IMR-90 (cell line): ENCODE measurements around the gene PYY. TPM values are rescaled to one million over a fixed set of nuclear protein-coding genes. Genes with fewer than 3 reads are reported as not detected.

Source experiments
- ATAC-seq: fragments of 200-7000 bp; cut with Tn5 transposase; 2 replicates; pipeline ENCODE4 v1.9.1; 2020; ENCODE audit warnings: low read depth, mild to moderate bottlenecking, moderate library complexity
- BruUV-seq: library from RNA; stranded (reverse); fragments of 400-500 nt; replicated peaks from 2 replicates; lab custom pipeline; 2021; lab: Mats Ljungman, UMichigan
- CTCF ChIA-PET: fragments of 300-600 bp; formaldehyde crosslinking; extraction: SDS; loops from one replicate; lab custom pipeline; 2021; ENCODE audit warnings: antibody characterized with exemption; lab: Yijun Ruan, JAX
- POLR2A ChIA-PET: fragments of 300-600 bp; sonication (Branson Sonifier 250); formaldehyde crosslinking; loops from one replicate; lab custom pipeline; 2022; ENCODE audit warnings: antibody characterized with exemption; ENCODE audit not compliant: unreplicated experiment; lab: Charles Lee
- DNase-seq: peaks from one replicate; pipeline ENCODE4 v3.0.0; 2013
- H2AFZ ChIP-seq: replicated peaks from 2 replicates; pipeline ENCODE3; 2013; ENCODE audit warnings: low read length, mild to moderate bottlenecking; ENCODE audit not compliant: poor library complexity
- H2AK5ac ChIP-seq: 2 replicates; pipeline ENCODE4 v1.6.1; 2013; ENCODE audit warnings: low read depth, low read length, inconsistent platforms
- H2AK9ac ChIP-seq: replicated peaks from 2 replicates; pipeline ENCODE3; 2013; ENCODE audit warnings: mild to moderate bottlenecking, low read depth, low read length, moderate library complexity; ENCODE audit not compliant: poor library complexity
- H2BK120ac ChIP-seq: 2 replicates; pipeline ENCODE4 v1.6.1; 2013; ENCODE audit warnings: low read depth, low read length, inconsistent platforms
- H2BK15ac ChIP-seq: 3 replicates; pipeline ENCODE4 v1.6.1; 2013; ENCODE audit warnings: low read depth, low read length, inconsistent platforms
- H2BK20ac ChIP-seq: 2 replicates; pipeline ENCODE4 v1.6.1; 2013; ENCODE audit warnings: low read depth, mild to moderate bottlenecking, inconsistent platforms, low read length, moderate library complexity
- H2BK5ac ChIP-seq: 2 replicates; pipeline ENCODE4 v1.6.1; 2013; ENCODE audit warnings: mild to moderate bottlenecking, low read depth, low read length, inconsistent platforms; ENCODE audit not compliant: poor library complexity, severe bottlenecking
- H3K14ac ChIP-seq: replicated peaks from 2 replicates; pipeline ENCODE4 v1.6.1; 2013; ENCODE audit warnings: low read depth, low read length, inconsistent platforms
- H3K18ac ChIP-seq: 2 replicates; pipeline ENCODE4 v1.6.1; 2013; ENCODE audit warnings: low read depth, low read length, control low read depth
- H3K23ac ChIP-seq: 2 replicates; pipeline ENCODE4 v1.6.1; 2013; ENCODE audit warnings: low read depth, low read length, inconsistent platforms
- H3K27ac ChIP-seq: 2 replicates; pipeline ENCODE4 v1.5.1; 2013; ENCODE audit warnings: mild to moderate bottlenecking, control low read depth, low read length; ENCODE audit not compliant: insufficient read depth
- H3K27me3 ChIP-seq: 2 replicates; pipeline ENCODE4 v1.6.1; 2013; ENCODE audit warnings: low read length; ENCODE audit not compliant: control insufficient read depth, insufficient read depth
- H3K36me3 ChIP-seq: 2 replicates; pipeline ENCODE4 v1.6.1; 2013; ENCODE audit warnings: low read length, mixed read lengths; ENCODE audit not compliant: control insufficient read depth, insufficient read depth
- H3K4ac ChIP-seq: 2 replicates; pipeline ENCODE4 v1.6.1; 2013; ENCODE audit warnings: low read depth, low read length, inconsistent platforms
- H3K4me1 ChIP-seq: 2 replicates; pipeline ENCODE4 v1.6.1; 2013; ENCODE audit warnings: low read length, mixed read lengths; ENCODE audit not compliant: control insufficient read depth, insufficient read depth
- H3K4me2 ChIP-seq: 2 replicates; pipeline ENCODE4 v1.6.1; 2013; ENCODE audit warnings: low read depth, mild to moderate bottlenecking, control low read depth, low read length, moderate library complexity
- H3K4me3 ChIP-seq: 2 replicates; pipeline ENCODE4 v1.5.1; 2013; ENCODE audit warnings: low read depth, mild to moderate bottlenecking, control low read depth, low read length, moderate library complexity; ENCODE audit not compliant: insufficient read depth
- H3K56ac ChIP-seq: 2 replicates; pipeline ENCODE4 v1.6.1; 2013; ENCODE audit warnings: low read length, inconsistent platforms; ENCODE audit not compliant: insufficient read depth; ENCODE audit errors: extremely low read depth
- H3K79me1 ChIP-seq, 2 experiments: 2 replicates each; pipeline ENCODE4 v1.6.1; 2013; ENCODE audit warnings: low read length in 2 of 2, inconsistent platforms in 1 of 2, low read depth in 1 of 2
- H3K9ac ChIP-seq: 2 replicates; pipeline ENCODE4 v1.6.1; 2013; ENCODE audit warnings: low read depth, low read length, control low read depth
- H3K9me1 ChIP-seq: 2 replicates; pipeline ENCODE4 v1.6.1; 2013; ENCODE audit warnings: low read length, inconsistent platforms; ENCODE audit not compliant: insufficient read depth
- H3K9me3 ChIP-seq: 2 replicates; pipeline ENCODE4 v1.6.1; 2013; ENCODE audit warnings: low read length; ENCODE audit not compliant: control insufficient read depth, insufficient read depth
- H4K20me1 ChIP-seq: 2 replicates; pipeline ENCODE4 v1.6.1; 2013; ENCODE audit warnings: low read length, inconsistent platforms; ENCODE audit not compliant: insufficient read depth
- H4K5ac ChIP-seq: 2 replicates; pipeline ENCODE4 v1.6.1; 2013; ENCODE audit warnings: mild to moderate bottlenecking, low read depth, low read length, control low read depth
- H4K8ac ChIP-seq, 2 experiments: 2 replicates each; pipeline ENCODE4 v1.6.1; 2013; ENCODE audit warnings: low read depth in 2 of 2, low read length in 2 of 2, control low read depth in 1 of 2, inconsistent platforms in 1 of 2
- H4K91ac ChIP-seq: 2 replicates; pipeline ENCODE4 v1.6.1; 2013; ENCODE audit warnings: low read depth, low read length, inconsistent platforms; ENCODE audit not compliant: insufficient read depth
- BHLHE40 ChIP-seq: fragments of 150-350 bp; IDR thresholded peaks from 2 replicates; pipeline ENCODE4 v1.6.1; 2016; ENCODE audit warnings: mild to moderate bottlenecking, low read depth, low read length
- CEBPB ChIP-seq: IDR thresholded peaks from 2 replicates; pipeline ENCODE4 v1.6.1; 2012; ENCODE audit warnings: low read depth, low read length, improper control_type of control experiment
- CHD1 ChIP-seq: IDR thresholded peaks from 2 replicates; pipeline ENCODE4 v1.6.1; 2012; ENCODE audit warnings: low read depth, low read length, improper control_type of control experiment
- ELK1 ChIP-seq: fragments of 150-350 bp; IDR thresholded peaks from 2 replicates; pipeline ENCODE4 v1.6.1; 2016; ENCODE audit warnings: low read depth, mild to moderate bottlenecking, low read length, moderate library complexity, borderline replicate concordance
- FOS ChIP-seq: fragments of 150-350 bp; IDR thresholded peaks from 2 replicates; pipeline ENCODE4 v1.6.1; 2016; ENCODE audit warnings: low read depth, low read length
- MAFK ChIP-seq: IDR thresholded peaks from 2 replicates; pipeline ENCODE4 v1.6.1; 2012; ENCODE audit warnings: low read depth, low read length, improper control_type of control experiment
- MXI1 ChIP-seq: IDR thresholded peaks from 2 replicates; pipeline ENCODE4 v1.6.1; 2012; ENCODE audit warnings: low read depth, mild to moderate bottlenecking, low read length, moderate library complexity, borderline replicate concordance
- NFE2L2 ChIP-seq: fragments of 150-350 bp; IDR thresholded peaks from 2 replicates; pipeline ENCODE4 v1.6.1; 2016; ENCODE audit warnings: low read depth, mild to moderate bottlenecking, low read length
- POLR2A ChIP-seq: IDR thresholded peaks from 2 replicates; pipeline ENCODE4 v1.6.1; 2012; ENCODE audit warnings: mild to moderate bottlenecking, low read depth, low read length
- RCOR1 ChIP-seq: IDR thresholded peaks from 2 replicates; pipeline ENCODE4 v1.6.1; 2012; ENCODE audit warnings: mild to moderate bottlenecking, low read length, improper control_type of control experiment; ENCODE audit not compliant: insufficient replicate concordance
- RFX5 ChIP-seq: IDR thresholded peaks from 2 replicates; pipeline ENCODE4 v1.8.0; 2012; ENCODE audit warnings: low read depth, mild to moderate bottlenecking, low read length, moderate library complexity
- SMC3 ChIP-seq: fragments of 150-350 bp; IDR thresholded peaks from 2 replicates; pipeline ENCODE4 v1.6.1; 2016; ENCODE audit warnings: low read depth, mild to moderate bottlenecking, antibody characterized with exemption, low read length, moderate library complexity
- WGBS, 2 experiments: methylation state at CpG; one replicate each; pipeline versions ENCODE4 v1.1.5 to v1.1.7; 2013; ENCODE audit warnings: missing lambda C conversion rate in 2 of 2; ENCODE audit not compliant: insufficient read length in 1 of 2; ENCODE audit errors: extremely low coverage in 2 of 2; 5-methylcytosine and 5-hydroxymethylcytosine counted together
- dilution Hi-C: fragments of 300-500 bp; cut with HindIII; formaldehyde crosslinking; loops from one replicate; pipeline ENCODE4 v1.14.3; 2018; ENCODE audit warnings: low sequenced_read_pairs; ENCODE audit not compliant: unreplicated experiment
- in situ Hi-C: fragments of 300-500 bp; cut with MboI; formaldehyde crosslinking; loops from 3 replicates; pipeline ENCODE4 v1.14.3; 2019; ENCODE audit warnings: low sequenced_read_pairs, inconsistent platforms, mixed read lengths
- intact Hi-C: fragments of 100-400 bp; cut with micrococcal nuclease; formaldehyde crosslinking; loops from 2 replicates; pipeline ENCODE4 v1.10.0; 2022
- polyA plus RNA-seq, 3 experiments: library from polyadenylated mRNA; depleted of rRNA; stranded (reverse); fragments of >200 nt; gene quantifications; 2 replicates each; pipeline ENCODE4 v1.2.3, GENCODE V29; 2012; ENCODE audit warnings: low replicate concordance in 1 of 3
- total RNA-seq: library from RNA; depleted of rRNA; stranded (reverse); fragments of >200 nt; gene quantifications from 2 replicates; pipeline ENCODE4 v1.2.3, GENCODE V29; 2012
- TF ChIP-seq, protein P1 (sequence below): fragments of 150-350 bp; IDR thresholded peaks from 2 replicates; pipeline ENCODE4 v1.6.1; 2017; ENCODE audit warnings: mild to moderate bottlenecking, antibody characterized with exemption, low read length, low read depth

Gene PYY
- total and polyA plus RNA-seq, 2 of the 4 experiments (the other 2 are of a cell fraction), result not detected

- 0 out of 2 replicates have a peak, but pooled peaks cover 6% of the 10 kb centered on the region for H4K20me1 ChIP-seq
- dilution Hi-C loops, result no loop called here
- H2BK5ac ChIP-seq, result no peak overlapping the region
- no peaks in the 10 kb centered on the region for H3K79me1 ChIP-seq
- H3K27ac ChIP-seq, result no peak overlapping the region
- H3K4me1 ChIP-seq, result no peaks in the 10 kb centered on the region
- H2AK5ac ChIP-seq, result no peak overlapping the region
- BruUV-seq, result no TSS peak
- DNase-seq (no peak), ATAC-seq (no peak)
- no peaks in the 10 kb centered on the region for H3K9me1 ChIP-seq
- ChIA-PET CTCF (no interaction called here), POLR2A (no interaction called here)
- no peak overlapping the region for H4K91ac ChIP-seq
- H4K8ac ChIP-seq, result no peak overlapping the region
- peaks cover 57% of the 10 kb centered on the region for H3K27me3 ChIP-seq
- no peak overlapping the region for H3K56ac ChIP-seq
- H2AFZ ChIP-seq, result no peak overlapping the region
- H3K4me2 ChIP-seq, result no peak overlapping the region
- no peak overlapping the region for H3K9ac ChIP-seq
- H3K14ac ChIP-seq, result no peak overlapping the region
- H3K36me3 ChIP-seq, result no peaks in the 10 kb centered on the region
- H3K4me3 ChIP-seq, result no peak overlapping the region
- H4K5ac ChIP-seq, result no peak overlapping the region
- H3K23ac ChIP-seq, result no peak overlapping the region
- no peak overlapping the region for H2BK15ac ChIP-seq
- intact Hi-C loops, result no loop called here
- H3K9me3 ChIP-seq, result peaks cover 3% of the 10 kb centered on the region; the same call in 1 of the 2 replicates
- no peak overlapping the region for H3K4ac ChIP-seq
- in situ Hi-C loops, result no loop called here
- no peak overlapping the region for H3K18ac ChIP-seq
- no peak overlapping the region for H2BK20ac ChIP-seq
- TF ChIP-seq NFE2L2 (no peak), ELK1 (no peak), POLR2A (no peak), BHLHE40 (no peak), CEBPB (no peak), RCOR1 (no peak), CHD1 (no peak), MAFK (no peak), MXI1 (no peak), SMC3 (no peak), FOS (no peak), RFX5 (no peak)
- TF ChIP-seq, protein P1, sequence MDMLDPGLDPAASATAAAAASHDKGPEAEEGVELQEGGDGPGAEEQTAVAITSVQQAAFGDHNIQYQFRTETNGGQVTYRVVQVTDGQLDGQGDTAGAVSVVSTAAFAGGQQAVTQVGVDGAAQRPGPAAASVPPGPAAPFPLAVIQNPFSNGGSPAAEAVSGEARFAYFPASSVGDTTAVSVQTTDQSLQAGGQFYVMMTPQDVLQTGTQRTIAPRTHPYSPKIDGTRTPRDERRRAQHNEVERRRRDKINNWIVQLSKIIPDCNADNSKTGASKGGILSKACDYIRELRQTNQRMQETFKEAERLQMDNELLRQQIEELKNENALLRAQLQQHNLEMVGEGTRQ, result no peak
- WGBS, 2 experiments, result no CpG with 5 or more reads among the region's 8 CpGs
- no peak overlapping the region for H2BK120ac ChIP-seq
- H2AK9ac ChIP-seq, result no peak overlapping the region
These were observed 2.5 kb upstream of the PYY start for GRCh38 chr17:43956222-43956621.
